ENCODE data around the gene GALNTL6.

GALNTL6 gene

DNA sequence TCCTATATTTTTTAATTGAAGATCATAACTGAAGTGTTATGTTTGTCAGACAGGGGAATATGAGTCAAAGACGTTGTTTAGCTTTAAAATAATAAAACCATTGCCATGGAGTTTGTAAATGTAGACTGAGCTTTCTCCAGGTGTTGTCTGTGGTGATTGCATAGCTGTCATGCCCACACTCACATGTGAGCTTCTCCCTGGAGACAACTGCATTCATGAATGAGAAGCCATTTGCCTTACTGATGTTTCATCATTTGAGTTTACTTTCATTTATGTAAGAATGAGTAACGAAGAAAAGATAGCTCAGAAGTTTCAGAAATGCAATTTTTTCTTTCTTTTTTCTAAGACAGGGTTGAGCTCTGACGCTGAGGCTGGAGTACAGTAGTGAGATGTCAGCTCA is 339.1 kb downstream of the GALNTL6 start:
- DNase-seq (ENCODE audit: extremely low read depth, low read depth): no peak
- TF ChIP-seq, protein P1, sequence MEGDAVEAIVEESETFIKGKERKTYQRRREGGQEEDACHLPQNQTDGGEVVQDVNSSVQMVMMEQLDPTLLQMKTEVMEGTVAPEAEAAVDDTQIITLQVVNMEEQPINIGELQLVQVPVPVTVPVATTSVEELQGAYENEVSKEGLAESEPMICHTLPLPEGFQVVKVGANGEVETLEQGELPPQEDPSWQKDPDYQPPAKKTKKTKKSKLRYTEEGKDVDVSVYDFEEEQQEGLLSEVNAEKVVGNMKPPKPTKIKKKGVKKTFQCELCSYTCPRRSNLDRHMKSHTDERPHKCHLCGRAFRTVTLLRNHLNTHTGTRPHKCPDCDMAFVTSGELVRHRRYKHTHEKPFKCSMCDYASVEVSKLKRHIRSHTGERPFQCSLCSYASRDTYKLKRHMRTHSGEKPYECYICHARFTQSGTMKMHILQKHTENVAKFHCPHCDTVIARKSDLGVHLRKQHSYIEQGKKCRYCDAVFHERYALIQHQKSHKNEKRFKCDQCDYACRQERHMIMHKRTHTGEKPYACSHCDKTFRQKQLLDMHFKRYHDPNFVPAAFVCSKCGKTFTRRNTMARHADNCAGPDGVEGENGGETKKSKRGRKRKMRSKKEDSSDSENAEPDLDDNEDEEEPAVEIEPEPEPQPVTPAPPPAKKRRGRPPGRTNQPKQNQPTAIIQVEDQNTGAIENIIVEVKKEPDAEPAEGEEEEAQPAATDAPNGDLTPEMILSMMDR (IDR thresholded peaks at IDR 0.05; ENCODE audit: low read depth, low read length, missing control alignments): no peak
- H3K4me3 ChIP-seq (replicated peaks; ENCODE audit: low read depth, low read length): no peak overlapping the region

DNA sequence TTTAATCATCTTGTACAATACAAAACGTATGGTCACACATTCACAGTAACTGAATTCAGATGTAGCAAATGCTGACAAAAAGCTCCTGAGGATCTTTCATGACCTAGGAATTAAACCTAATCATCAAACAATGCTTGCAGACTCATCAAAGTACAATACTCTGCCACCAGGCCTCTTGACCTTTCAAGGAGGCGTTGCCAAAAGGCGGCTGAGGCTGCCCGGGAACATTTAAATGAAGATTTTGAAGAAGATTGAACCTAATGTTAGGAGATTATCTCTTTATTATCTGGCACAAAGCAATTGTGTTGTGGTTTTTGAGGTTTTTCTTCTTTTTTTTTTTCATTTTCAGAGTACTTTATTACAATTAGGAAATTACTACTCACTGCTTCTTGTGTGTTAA is 340.5 kb downstream of the GALNTL6 start:
- H3K4me3 ChIP-seq (replicated peaks; ENCODE audit: low read depth, low read length): no peak overlapping the region
- TF ChIP-seq, protein P1 (IDR thresholded peaks at IDR 0.05; ENCODE audit: low read depth, low read length, missing control alignments): no peak
- DNase-seq (ENCODE audit: extremely low read depth, low read depth): no peak

DNA sequence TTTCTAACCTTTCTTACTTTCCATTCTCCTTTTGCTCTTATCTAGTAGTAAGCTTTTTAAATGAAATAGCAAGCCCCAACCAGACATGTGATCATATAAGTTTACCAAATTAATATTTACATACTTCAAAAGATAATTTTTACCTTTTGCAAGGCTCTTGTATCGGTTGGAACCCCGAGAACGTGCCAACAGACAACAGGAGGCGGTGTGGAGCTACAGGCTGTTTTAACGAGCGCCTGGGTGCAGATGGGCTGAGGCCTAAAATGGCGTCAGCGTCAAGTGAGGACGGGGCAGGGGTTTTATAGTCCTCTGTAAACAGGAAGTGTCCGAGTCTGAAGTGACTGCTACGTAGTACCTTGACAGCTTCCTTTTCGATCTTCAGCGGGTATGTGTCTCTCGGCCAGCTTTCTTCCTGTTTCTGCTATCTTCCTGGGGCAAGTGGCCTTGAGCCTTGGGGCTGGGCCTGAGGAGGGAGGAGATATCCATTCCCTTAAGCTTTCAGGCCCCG is 342.7 kb downstream of the GALNTL6 start:
- no peak for DNase-seq (ENCODE audit: extremely low read depth, low read depth)
- TF ChIP-seq, protein P1 (IDR thresholded peaks at IDR 0.05; ENCODE audit: low read depth, low read length, missing control alignments): no peak
- H3K4me3 ChIP-seq (replicated peaks; ENCODE audit: low read depth, low read length): no peak overlapping the region

DNA sequence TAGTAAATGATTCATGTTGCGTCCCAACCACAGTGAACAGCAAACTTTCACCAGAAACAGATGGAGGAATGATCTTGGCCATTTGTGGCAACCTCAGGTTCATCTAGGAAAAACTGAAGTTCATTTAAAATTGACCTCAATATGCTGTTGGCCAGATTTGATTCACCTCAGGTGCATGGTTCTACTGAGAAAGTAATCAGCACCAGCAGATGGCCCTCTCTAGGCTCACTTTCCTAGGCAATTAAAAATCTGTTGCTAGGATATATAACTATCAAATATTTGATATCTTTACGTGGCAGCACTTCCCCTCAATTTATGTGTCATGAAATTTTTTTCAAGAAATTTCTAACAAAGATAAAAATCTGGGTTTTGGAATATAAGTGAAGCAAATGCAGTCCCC is 344.7 kb downstream of the GALNTL6 start:
- no peak for DNase-seq (ENCODE audit: extremely low read depth, low read depth)
- TF ChIP-seq, protein P1 (IDR thresholded peaks at IDR 0.05; ENCODE audit: low read depth, low read length, missing control alignments): no peak
- H3K4me3 ChIP-seq (replicated peaks; ENCODE audit: low read depth, low read length): no peak overlapping the region

DNA sequence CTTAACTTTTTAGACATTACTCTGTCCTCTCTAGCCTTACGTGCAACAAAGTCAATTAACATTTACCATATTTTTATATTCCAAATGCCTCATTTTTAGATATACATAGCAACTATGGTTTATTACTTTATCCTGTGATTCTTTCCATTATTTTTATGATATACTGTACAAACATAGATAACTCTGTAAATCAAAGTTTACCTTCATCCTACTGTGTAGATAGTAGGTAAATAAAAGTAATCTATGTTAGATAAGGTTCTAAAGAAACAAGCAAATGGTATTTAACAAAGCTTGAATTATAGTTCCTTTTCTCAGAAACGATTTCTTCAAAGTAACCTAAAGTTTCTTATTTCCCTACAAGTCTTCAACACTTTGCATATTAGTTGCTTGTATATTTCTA is 350.0 kb downstream of the GALNTL6 start:
- no peak overlapping the region for H3K4me3 ChIP-seq (replicated peaks; ENCODE audit: low read depth, low read length)
- TF ChIP-seq, protein P1 (IDR thresholded peaks at IDR 0.05; ENCODE audit: low read depth, low read length, missing control alignments): no peak
- DNase-seq (ENCODE audit: extremely low read depth, low read depth): no peak

DNA sequence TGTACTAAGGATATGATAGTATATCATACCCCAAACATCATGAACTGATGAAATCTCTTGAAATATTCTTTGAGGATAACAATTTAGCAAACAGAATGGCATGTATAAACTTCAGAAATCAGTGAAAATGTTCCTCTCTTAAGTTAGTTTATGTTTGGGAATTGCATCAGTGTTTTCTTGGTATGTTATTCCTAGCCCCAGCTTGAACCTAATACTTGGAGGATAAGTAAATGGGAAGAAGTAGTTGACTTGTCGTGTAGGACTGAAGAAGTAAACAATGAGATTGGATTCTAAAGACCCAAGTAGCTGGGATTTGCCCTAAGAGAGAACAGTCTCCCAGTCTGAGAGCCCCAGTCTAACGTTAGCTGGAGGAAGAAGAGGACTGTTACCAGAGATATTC is 355.7 kb downstream of the GALNTL6 start:
- no peak for DNase-seq (ENCODE audit: extremely low read depth, low read depth)
- H3K4me3 ChIP-seq (replicated peaks; ENCODE audit: low read depth, low read length): no peak overlapping the region
- TF ChIP-seq, protein P1 (IDR thresholded peaks at IDR 0.05; ENCODE audit: low read depth, low read length, missing control alignments): no peak

DNA sequence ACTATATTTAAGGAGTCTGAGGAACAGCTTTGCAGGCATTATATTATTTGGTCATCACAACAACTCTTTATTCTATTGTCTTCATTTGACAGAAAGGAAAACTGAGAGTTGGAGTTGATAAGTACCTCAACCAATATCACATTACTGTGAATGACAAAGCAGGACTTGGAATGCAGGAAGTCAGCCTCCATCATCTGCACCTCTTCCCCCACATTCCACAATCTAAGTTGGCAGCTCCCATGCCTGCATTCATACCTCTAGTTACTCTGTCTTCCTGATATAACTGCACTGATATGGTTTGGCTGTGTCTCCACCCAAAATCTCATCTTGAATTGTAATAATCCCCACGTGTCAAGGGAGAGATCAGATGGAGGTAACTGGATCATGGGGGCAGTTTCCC is 356.7 kb downstream of the GALNTL6 start:
- TF ChIP-seq, protein P1 (IDR thresholded peaks at IDR 0.05; ENCODE audit: low read depth, low read length, missing control alignments): no peak
- H3K4me3 ChIP-seq (replicated peaks; ENCODE audit: low read depth, low read length): no peak overlapping the region
- no peak for DNase-seq (ENCODE audit: extremely low read depth, low read depth)
